ENCODE measurements around the gene TPPP. TPM values are rescaled to one million over a fixed set of nuclear protein-coding genes. Genes with fewer than 3 reads are reported as not detected.
"Not testable (repeated sequence)": the region's sequence is repeated elsewhere in the genome, so short reads cannot be mapped to it uniquely, and the experiment has no call there.

TPPP gene
- total and polyA plus RNA-seq, 2 of the 13 experiments (the other 11 are each of a cell fraction or from before 2014, with no cell fraction given): 0.07 TPM; not detected in 1

DNA sequence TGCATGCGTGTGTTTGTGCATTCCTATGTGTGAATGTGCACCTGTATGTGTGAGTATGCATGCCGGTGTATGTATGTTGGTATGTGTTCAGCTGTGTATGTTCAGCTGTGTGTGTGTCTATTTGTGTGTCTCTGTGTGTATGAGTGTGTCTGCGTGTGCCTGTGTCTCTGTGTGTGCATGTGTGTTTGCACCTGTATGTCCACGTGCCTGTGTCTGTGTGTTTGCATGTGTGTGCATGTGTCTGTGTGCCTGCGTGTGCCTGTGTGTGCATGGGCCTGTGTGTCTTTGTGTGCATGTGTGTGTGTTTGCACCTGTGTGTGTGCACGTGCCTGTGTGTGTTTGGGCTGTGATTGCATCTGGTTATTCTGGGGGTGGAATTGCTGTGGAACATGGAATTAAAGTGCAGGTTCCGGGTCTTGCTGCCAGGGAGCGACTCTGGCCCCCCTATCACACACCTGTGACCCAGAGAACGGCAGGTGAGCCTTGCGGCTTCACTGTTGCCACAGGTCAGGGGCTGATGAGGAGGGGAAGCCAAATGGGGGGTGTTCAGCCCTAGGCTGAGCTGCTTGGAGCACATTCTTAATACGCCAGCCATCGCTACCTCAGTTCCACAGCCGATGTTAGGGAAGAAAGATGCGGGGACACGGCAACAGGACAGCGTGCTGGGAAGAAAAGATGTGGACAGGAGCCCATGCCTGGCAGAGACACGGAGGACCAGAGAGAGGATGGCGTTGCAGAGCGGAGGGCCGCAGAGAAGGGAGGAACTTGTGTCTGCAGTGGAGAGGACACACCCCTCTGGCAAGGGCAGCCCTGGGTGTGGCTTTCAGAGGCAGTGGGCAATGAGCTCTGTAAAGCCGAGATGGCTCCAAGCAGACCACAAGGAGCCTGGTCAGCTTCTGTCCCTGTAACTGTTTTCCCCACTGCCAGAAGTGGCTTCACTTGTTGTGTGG is 3.9 kb upstream of the TPPP start:
- POLR2A ChIA-PET; H3K9ac ChIP-seq (ENCODE audit: insufficient read depth, low read depth, low read length); H4K20me1 ChIP-seq (ENCODE audit: insufficient read depth, low read length); H3K4me2 ChIP-seq (ENCODE audit: low read depth, low read length); H2AFZ ChIP-seq (ENCODE audit: low read length); H3K27ac ChIP-seq (ENCODE audit: extremely low read length, insufficient read depth, low read length); DNase-seq (ENCODE audit: low spot score); CTCF ChIA-PET (ENCODE audit: low intra/inter-chr PET ratio, low total read pairs); H3K4me3 ChIP-seq (replicated peaks in 1 of 3; ENCODE audit: insufficient read depth in 1 of 3, low read depth in 2 of 3, low read length in 3 of 3); intact Hi-C loops (cut with micrococcal nuclease; ENCODE audit: unreplicated experiment); H3K79me2 ChIP-seq (ENCODE audit: insufficient read depth, low read length); H3K4me1 ChIP-seq (ENCODE audit: insufficient read depth, low read length); FAIRE-seq; BruUV-seq (replicated peaks); ATAC-seq; H3K9me3 ChIP-seq (ENCODE audit: low read length); H3K36me3 ChIP-seq (replicated peaks in 1 of 2; ENCODE audit: control insufficient read depth in 1 of 2, insufficient read depth in 2 of 2, low read length in 2 of 2); in situ Hi-C loops (cut with HindIII; ENCODE audit: extremely low pct_ligation_motif_present, low pct_unique_long_range_greater_than_20kb): not testable (repeated sequence)
- TF ChIP-seq, protein P1, sequence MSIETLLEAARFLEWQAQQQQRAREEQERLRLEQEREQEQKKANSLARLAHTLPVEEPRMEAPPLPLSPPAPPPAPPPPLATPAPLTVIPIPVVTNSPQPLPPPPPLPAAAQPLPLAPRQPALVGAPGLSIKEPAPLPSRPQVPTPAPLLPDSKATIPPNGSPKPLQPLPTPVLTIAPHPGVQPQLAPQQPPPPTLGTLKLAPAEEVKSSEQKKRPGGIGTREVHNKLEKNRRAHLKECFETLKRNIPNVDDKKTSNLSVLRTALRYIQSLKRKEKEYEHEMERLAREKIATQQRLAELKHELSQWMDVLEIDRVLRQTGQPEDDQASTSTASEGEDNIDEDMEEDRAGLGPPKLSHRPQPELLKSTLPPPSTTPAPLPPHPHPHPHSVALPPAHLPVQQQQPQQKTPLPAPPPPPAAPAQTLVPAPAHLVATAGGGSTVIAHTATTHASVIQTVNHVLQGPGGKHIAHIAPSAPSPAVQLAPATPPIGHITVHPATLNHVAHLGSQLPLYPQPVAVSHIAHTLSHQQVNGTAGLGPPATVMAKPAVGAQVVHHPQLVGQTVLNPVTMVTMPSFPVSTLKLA (IDR thresholded peaks at IDR 0.05): peak; percentile 60
- peaks cover 3 to 14% of the 10 kb centered on the region in 2 experiments; a peak in 3 of 5 replicates for H3K27me3 ChIP-seq (ENCODE audit: control insufficient read depth in 1 of 2, insufficient read depth in 2 of 2, low read length in 2 of 2)
- WGBS (ENCODE audit: low lambda C conversion rate): 39% methylated on average over 9 of the region's 21 CpGs

DNA sequence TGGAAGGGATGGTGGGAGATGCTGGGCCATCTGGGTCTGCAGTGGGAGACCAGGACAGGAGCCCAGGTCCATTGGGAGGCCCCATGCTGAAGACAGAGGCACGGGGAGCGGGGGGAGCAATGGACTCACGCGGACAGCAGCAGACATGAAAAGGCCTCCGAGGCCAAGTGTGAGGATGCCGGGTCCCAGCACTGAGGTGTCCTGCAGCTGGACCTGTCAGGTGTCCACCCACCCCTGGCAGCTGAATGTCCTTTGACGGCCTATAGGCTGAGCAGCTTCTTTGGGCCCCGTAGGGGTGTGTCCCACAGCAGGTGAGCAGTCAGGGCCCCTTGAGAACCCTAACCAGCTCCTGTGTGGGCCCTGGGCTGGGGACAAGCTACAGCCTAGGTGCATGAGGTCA is 3.0 kb upstream of the TPPP start:
- intact Hi-C loops (cut with micrococcal nuclease; ENCODE audit: unreplicated experiment); H2AFZ ChIP-seq (ENCODE audit: low read length); CTCF ChIA-PET (ENCODE audit: low intra/inter-chr PET ratio, low total read pairs); H3K36me3 ChIP-seq (replicated peaks in 1 of 2; ENCODE audit: control insufficient read depth in 1 of 2, insufficient read depth in 2 of 2, low read length in 2 of 2); POLR2A ChIA-PET; H3K4me2 ChIP-seq (ENCODE audit: low read depth, low read length); H3K4me3 ChIP-seq (replicated peaks in 1 of 3; ENCODE audit: insufficient read depth in 1 of 3, low read depth in 2 of 3, low read length in 3 of 3); ATAC-seq; FAIRE-seq; H3K9me3 ChIP-seq (ENCODE audit: low read length); H3K9ac ChIP-seq (ENCODE audit: insufficient read depth, low read depth, low read length); DNase-seq (ENCODE audit: low spot score); BruUV-seq (replicated peaks); H3K27ac ChIP-seq (ENCODE audit: extremely low read length, insufficient read depth, low read length); H3K4me1 ChIP-seq (ENCODE audit: insufficient read depth, low read length); H3K79me2 ChIP-seq (ENCODE audit: insufficient read depth, low read length); H4K20me1 ChIP-seq (ENCODE audit: insufficient read depth, low read length); in situ Hi-C loops (cut with HindIII; ENCODE audit: extremely low pct_ligation_motif_present, low pct_unique_long_range_greater_than_20kb): not testable (repeated sequence)
- H3K27me3 ChIP-seq (ENCODE audit: control insufficient read depth in 1 of 2, insufficient read depth in 2 of 2, low read length in 2 of 2): peaks cover 3 to 14% of the 10 kb centered on the region in 2 experiments; a peak in 3 of 5 replicates
- WGBS (ENCODE audit: low lambda C conversion rate): no CpG with 5 or more reads among the region's 8 CpGs

DNA sequence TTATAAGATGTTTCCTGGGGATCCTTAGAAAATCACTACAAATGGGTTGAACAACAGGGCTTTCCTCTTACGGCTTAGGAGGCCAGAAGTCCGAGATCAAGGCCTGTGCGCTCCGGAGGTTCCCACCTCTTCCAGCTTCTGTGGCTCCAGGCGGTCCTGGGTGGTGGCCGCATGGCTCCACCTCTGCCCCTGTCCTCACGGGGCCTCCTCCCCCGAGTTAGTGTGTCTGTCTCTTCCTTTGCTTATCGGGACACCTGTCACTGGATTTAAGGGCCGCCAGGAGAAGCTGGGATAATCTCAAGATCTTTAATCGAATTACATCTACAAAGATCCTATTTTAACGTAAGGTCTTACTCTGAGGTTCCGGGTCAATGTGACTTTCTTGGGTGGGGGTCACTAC is 2.3 kb upstream of the TPPP start:
- DNase-seq (ENCODE audit: low spot score); ATAC-seq; FAIRE-seq; H3K4me1 ChIP-seq (ENCODE audit: insufficient read depth, low read length); H4K20me1 ChIP-seq (ENCODE audit: insufficient read depth, low read length); H3K4me3 ChIP-seq (replicated peaks in 1 of 3; ENCODE audit: insufficient read depth in 1 of 3, low read depth in 2 of 3, low read length in 3 of 3); POLR2A ChIA-PET; H3K9ac ChIP-seq (ENCODE audit: insufficient read depth, low read depth, low read length); H3K27ac ChIP-seq (ENCODE audit: extremely low read length, insufficient read depth, low read length); H3K4me2 ChIP-seq (ENCODE audit: low read depth, low read length); H3K36me3 ChIP-seq (replicated peaks in 1 of 2; ENCODE audit: control insufficient read depth in 1 of 2, insufficient read depth in 2 of 2, low read length in 2 of 2); intact Hi-C loops (cut with micrococcal nuclease; ENCODE audit: unreplicated experiment); H3K9me3 ChIP-seq (ENCODE audit: low read length); CTCF ChIA-PET (ENCODE audit: low intra/inter-chr PET ratio, low total read pairs); in situ Hi-C loops (cut with HindIII; ENCODE audit: extremely low pct_ligation_motif_present, low pct_unique_long_range_greater_than_20kb); H3K79me2 ChIP-seq (ENCODE audit: insufficient read depth, low read length); BruUV-seq (replicated peaks); H2AFZ ChIP-seq (ENCODE audit: low read length): not testable (repeated sequence)
- peaks cover 3 to 14% of the 10 kb centered on the region in 2 experiments; a peak in 3 of 5 replicates for H3K27me3 ChIP-seq (ENCODE audit: control insufficient read depth in 1 of 2, insufficient read depth in 2 of 2, low read length in 2 of 2)
- no CpG with 5 or more reads among the region's 13 CpGs for WGBS (ENCODE audit: low lambda C conversion rate)

DNA sequence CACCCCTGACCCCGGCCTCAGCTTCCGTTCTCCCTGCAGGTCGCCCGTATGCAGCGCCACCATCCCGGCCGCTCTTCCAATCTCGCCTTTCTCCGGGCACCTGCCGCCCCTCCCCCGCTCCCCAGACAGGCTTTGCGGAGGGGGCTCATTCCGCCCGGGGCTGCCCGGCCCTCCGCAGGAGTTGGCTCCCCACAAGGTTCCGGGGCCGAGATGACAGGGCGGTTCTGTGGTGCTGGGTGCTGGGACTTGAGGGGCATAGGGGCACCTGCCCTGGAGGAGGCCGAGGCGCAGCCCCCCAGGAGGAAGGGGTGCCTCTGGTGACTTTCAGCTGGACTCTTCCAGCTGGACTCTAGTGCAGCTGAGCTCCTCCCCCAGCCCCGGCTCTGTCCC is 885 bp upstream of the TPPP start:
- H3K4me1 ChIP-seq (ENCODE audit: insufficient read depth, low read length); H4K20me1 ChIP-seq (ENCODE audit: insufficient read depth, low read length); POLR2A ChIA-PET; H2AFZ ChIP-seq (ENCODE audit: low read length); FAIRE-seq; H3K4me2 ChIP-seq (ENCODE audit: low read depth, low read length); H3K9ac ChIP-seq (ENCODE audit: insufficient read depth, low read depth, low read length); intact Hi-C loops (cut with micrococcal nuclease; ENCODE audit: unreplicated experiment); H3K27ac ChIP-seq (ENCODE audit: extremely low read length, insufficient read depth, low read length); DNase-seq (ENCODE audit: low spot score); H3K9me3 ChIP-seq (ENCODE audit: low read length); in situ Hi-C loops (cut with HindIII; ENCODE audit: extremely low pct_ligation_motif_present, low pct_unique_long_range_greater_than_20kb); CTCF ChIA-PET (ENCODE audit: low intra/inter-chr PET ratio, low total read pairs); H3K36me3 ChIP-seq (replicated peaks in 1 of 2; ENCODE audit: control insufficient read depth in 1 of 2, insufficient read depth in 2 of 2, low read length in 2 of 2); H3K79me2 ChIP-seq (ENCODE audit: insufficient read depth, low read length); BruUV-seq (replicated peaks): not testable (repeated sequence)
- peak; percentile 6 for ATAC-seq
- Histone ChIP-seq H3K4me3 (replicated peaks in 1 of 3; ENCODE audit: insufficient read depth in 1 of 3, low read depth in 2 of 3, low read length in 3 of 3) (peak overlapping the region in 1 of 3 experiments; percentile 59; a peak in 2 of 6 replicates), H3K27me3 (ENCODE audit: control insufficient read depth in 1 of 2, insufficient read depth in 2 of 2, low read length in 2 of 2) (peaks cover 3 to 14% of the 10 kb centered on the region in 2 experiments; a peak in 3 of 5 replicates)
- WGBS (ENCODE audit: low lambda C conversion rate): no CpG with 5 or more reads among the region's 22 CpGs

All from HepG2 (cell line).